ENCODE data around the gene NAV2. TPM values are rescaled to one million over a fixed set of nuclear protein-coding genes. Genes with fewer than 3 reads are reported as not detected.

The NAV2 gene
- polyA plus RNA-seq, 1 donor (not counting 4 experiments of a cell fraction or from before 2014, with no cell fraction given): 4.0 TPM

- TF ChIP-seq, protein P1, sequence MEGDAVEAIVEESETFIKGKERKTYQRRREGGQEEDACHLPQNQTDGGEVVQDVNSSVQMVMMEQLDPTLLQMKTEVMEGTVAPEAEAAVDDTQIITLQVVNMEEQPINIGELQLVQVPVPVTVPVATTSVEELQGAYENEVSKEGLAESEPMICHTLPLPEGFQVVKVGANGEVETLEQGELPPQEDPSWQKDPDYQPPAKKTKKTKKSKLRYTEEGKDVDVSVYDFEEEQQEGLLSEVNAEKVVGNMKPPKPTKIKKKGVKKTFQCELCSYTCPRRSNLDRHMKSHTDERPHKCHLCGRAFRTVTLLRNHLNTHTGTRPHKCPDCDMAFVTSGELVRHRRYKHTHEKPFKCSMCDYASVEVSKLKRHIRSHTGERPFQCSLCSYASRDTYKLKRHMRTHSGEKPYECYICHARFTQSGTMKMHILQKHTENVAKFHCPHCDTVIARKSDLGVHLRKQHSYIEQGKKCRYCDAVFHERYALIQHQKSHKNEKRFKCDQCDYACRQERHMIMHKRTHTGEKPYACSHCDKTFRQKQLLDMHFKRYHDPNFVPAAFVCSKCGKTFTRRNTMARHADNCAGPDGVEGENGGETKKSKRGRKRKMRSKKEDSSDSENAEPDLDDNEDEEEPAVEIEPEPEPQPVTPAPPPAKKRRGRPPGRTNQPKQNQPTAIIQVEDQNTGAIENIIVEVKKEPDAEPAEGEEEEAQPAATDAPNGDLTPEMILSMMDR (optimal IDR thresholded peaks at IDR 0.05 in 1 of 3, IDR thresholded peaks at IDR 0.05 in 1 of 3, conservative IDR thresholded peaks at IDR 0.05 in 1 of 3; ENCODE audit: extremely low read depth in 1 of 3, insufficient read depth in 2 of 3, low read length in 3 of 3): no peak
- TF ChIP-seq EZH2 (IDR thresholded peaks at IDR 0.05; ENCODE audit: low read length): no peak
- Histone ChIP-seq H3K79me2 (ENCODE audit: control insufficient read depth, insufficient read depth, low read length) (no peaks in the 10 kb centered on the region), H4K20me1 (ENCODE audit: control insufficient read depth, extremely low read depth, insufficient read depth, low read length) (no peaks in the 10 kb centered on the region)
These were observed 98.7 kb downstream of the NAV2 start for GRCh38 chr11:19811380-19811779.

DNA sequence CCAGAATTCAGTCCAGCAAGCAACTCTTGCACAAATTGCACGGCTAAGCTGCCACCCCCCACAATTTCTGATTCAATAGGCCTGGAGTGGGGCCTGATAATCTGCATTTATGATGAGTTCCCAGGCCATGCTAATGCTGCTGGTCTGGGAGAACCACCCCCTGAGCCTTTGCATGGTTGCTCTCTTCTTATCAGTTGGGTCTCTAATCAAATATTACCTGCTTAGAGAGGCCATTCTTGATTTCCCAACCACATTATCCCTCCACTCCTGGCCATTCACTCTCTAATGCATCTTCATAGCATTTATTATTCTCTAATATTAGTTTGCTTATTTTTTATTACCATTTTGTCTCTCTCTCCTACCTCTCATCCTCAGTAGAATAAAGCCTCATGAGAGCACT lies 99.5 kb downstream of the NAV2 start:
- Histone ChIP-seq H3K4me1 (ENCODE audit: control insufficient read depth, extremely low read depth, insufficient read depth, low read length) (no peaks in the 10 kb centered on the region), H3K4me3 (ENCODE audit: control insufficient read depth in 2 of 3, extremely low read depth in 1 of 3, insufficient read depth in 2 of 3, low read depth in 1 of 3, low read length in 3 of 3) (no peak overlapping the region), H3K27ac (ENCODE audit: control insufficient read depth, insufficient read depth, low read length) (no peak overlapping the region), H2AFZ (ENCODE audit: control insufficient read depth, low read length) (no peak overlapping the region), H3K9ac (ENCODE audit: control insufficient read depth, extremely low read depth, insufficient read depth, low read length) (no peak overlapping the region), H4K20me1 (ENCODE audit: control insufficient read depth, extremely low read depth, insufficient read depth, low read length) (no peaks in the 10 kb centered on the region), H3K27me3 (ENCODE audit: control insufficient read depth, extremely low read depth, insufficient read depth, low read length) (peaks cover 2% of the 10 kb centered on the region), H3K4me2 (ENCODE audit: control insufficient read depth, extremely low read depth, insufficient read depth, low read depth, low read length) (no peak overlapping the region), H3K79me2 (ENCODE audit: control insufficient read depth, insufficient read depth, low read length) (no peaks in the 10 kb centered on the region), H3K36me3 (ENCODE audit: control insufficient read depth in 2 of 2, extremely low read depth in 1 of 2, insufficient read depth in 2 of 2, low read length in 2 of 2) (no peaks in the 10 kb centered on the region), H3K9me3 (ENCODE audit: control insufficient read depth, low read depth, low read length) (no peaks in the 10 kb centered on the region), H3K9me1 (ENCODE audit: control insufficient read depth, extremely low read depth, insufficient read depth, low read length) (no peaks in the 10 kb centered on the region)
- DNase-seq (ENCODE audit: low read depth, low spot score) (no peak), FAIRE-seq (no peak)
- TF ChIP-seq, protein P1 (optimal IDR thresholded peaks at IDR 0.05 in 1 of 3, IDR thresholded peaks at IDR 0.05 in 1 of 3, conservative IDR thresholded peaks at IDR 0.05 in 1 of 3; ENCODE audit: extremely low read depth in 1 of 3, insufficient read depth in 2 of 3, low read length in 3 of 3): no peak
- no peak for TF ChIP-seq EZH2 (IDR thresholded peaks at IDR 0.05; ENCODE audit: low read length)
- dilution Hi-C loops (cut with MboI; ENCODE audit: extremely low pct_ligation_motif_present, low sequenced_read_pairs): no loop called here

More at GRCh38 chr11:19811380-19811779, 98.7 kb downstream of the NAV2 start:
- Histone ChIP-seq H3K9ac (ENCODE audit: control insufficient read depth, extremely low read depth, insufficient read depth, low read length) (no peak overlapping the region), H3K4me2 (ENCODE audit: control insufficient read depth, extremely low read depth, insufficient read depth, low read depth, low read length) (no peak overlapping the region), H3K27ac (ENCODE audit: control insufficient read depth, insufficient read depth, low read length) (no peak overlapping the region), H3K9me1 (ENCODE audit: control insufficient read depth, extremely low read depth, insufficient read depth, low read length) (no peaks in the 10 kb centered on the region), H3K4me1 (ENCODE audit: control insufficient read depth, extremely low read depth, insufficient read depth, low read length) (no peaks in the 10 kb centered on the region), H3K27me3 (ENCODE audit: control insufficient read depth, extremely low read depth, insufficient read depth, low read length) (peaks cover 2% of the 10 kb centered on the region), H3K9me3 (ENCODE audit: control insufficient read depth, low read depth, low read length) (no peaks in the 10 kb centered on the region), H3K36me3 (ENCODE audit: control insufficient read depth in 2 of 2, extremely low read depth in 1 of 2, insufficient read depth in 2 of 2, low read length in 2 of 2) (no peaks in the 10 kb centered on the region), H3K4me3 (ENCODE audit: control insufficient read depth in 2 of 3, extremely low read depth in 1 of 3, insufficient read depth in 2 of 3, low read depth in 1 of 3, low read length in 3 of 3) (no peak overlapping the region), H2AFZ (ENCODE audit: control insufficient read depth, low read length) (no peak overlapping the region)
- FAIRE-seq: no peak
- DNase-seq (ENCODE audit: low read depth, low spot score): no peak
- dilution Hi-C loops (cut with MboI; ENCODE audit: extremely low pct_ligation_motif_present, low sequenced_read_pairs): no loop called here
